SU-DHL-6 (cell line): ENCODE data around the gene RPL7A.

Experiments used
- CTCF ChIP-seq: fragments of 200-600 bp; sonication (generic); IDR thresholded peaks from one replicate; pipeline ENCODE4 v1.5.1; 2017; ENCODE audit warnings: antibody characterized with exemption, mild to moderate bottlenecking, low read length, moderate library complexity; ENCODE audit not compliant: insufficient read depth, poor library complexity, severe bottlenecking
- EZH2phosphoT487 ChIP-seq: fragments of 200-600 bp; sonication (generic), shearing (Covaris generic); conservative IDR thresholded peaks from 2 replicates; pipeline ENCODE4 v1.6.1; 2018; ENCODE audit warnings: mild to moderate bottlenecking, antibody characterized with exemption, low read length, moderate library complexity, mixed read lengths

GRCh38 chr9:133378408-133378962, 30.5 kb downstream of the RPL7A start:
- no peak for TF ChIP-seq CTCF
- TF ChIP-seq EZH2phosphoT487: no peak
